AG04449 (cell line): ENCODE measurements around the gene A2ML1.
"Not testable (repeated sequence)": the region's sequence is repeated elsewhere in the genome, so short reads cannot be mapped to it uniquely, and the experiment has no call there.

ENCODE experiments used
- CTCF ChIA-PET: fragments of 350-600 bp; formaldehyde crosslinking; extraction: SDS; loops from one replicate; lab custom pipeline; 2021; ENCODE audit warnings: antibody characterized with exemption; lab: Yijun Ruan, JAX
- POLR2A ChIA-PET: fragments of 400-600, 350-600 bp; formaldehyde crosslinking; extraction: SDS; loops from one replicate; lab custom pipeline; 2020; ENCODE audit warnings: antibody characterized with exemption, inconsistent platforms; lab: Yijun Ruan, JAX
- DNase-seq: peaks from one replicate; pipeline ENCODE4 v3.0.0-alpha.2; 2010; ENCODE audit warnings: low read depth, low spot score
- H3K4me3 ChIP-seq: 2 replicates; pipeline ENCODE4 v1.5.1; 2011; ENCODE audit warnings: low read depth, mild to moderate bottlenecking, control low read depth, low read length
- CTCF ChIP-seq: IDR thresholded peaks from one replicate; pipeline ENCODE4 v1.5.1; 2011; ENCODE audit warnings: mild to moderate bottlenecking, moderate library complexity, low read length, control low read depth, inconsistent platforms; ENCODE audit not compliant: insufficient read depth; ENCODE audit errors: missing control alignments

The A2ML1 gene

GRCh38 chr12:8917031-8917430, 94.6 kb downstream of the A2ML1 start:
- TF ChIP-seq CTCF = no peak
- H3K4me3 ChIP-seq = no peak overlapping the region
- ChIA-PET POLR2A (interaction anchor here (0.6 kb wide), 1 partner anchor 19 kb away, joined by 3 read pairs; no protein-coding TSS in a partner anchor), CTCF (interaction anchor here (1.5 to 2.1 kb wide), 2 partner anchors 27 to 235 kb away, joined by 5 to 10 read pairs; no protein-coding TSS in a partner anchor)
- DNase-seq = no peak

- CTCF ChIA-PET = interaction anchor here (2.1 kb wide), 1 partner anchor 27 kb away, joined by 10 read pairs; no protein-coding TSS in a partner anchor
- POLR2A ChIA-PET = interaction anchor here (0.6 kb wide), 1 partner anchor 19 kb away, joined by 3 read pairs; no protein-coding TSS in a partner anchor
- no peak overlapping the region for H3K4me3 ChIP-seq
- DNase-seq = no peak
- no peak for TF ChIP-seq CTCF
These were observed 95.3 kb downstream of the A2ML1 start for GRCh38 chr12:8917751-8918150.

GRCh38 chr12:8919643-8920042, 97.2 kb downstream of the A2ML1 start:
- CTCF ChIA-PET = interaction anchor here (1.4 kb wide), 1 partner anchor 130 kb away, joined by 3 read pairs; no protein-coding TSS in a partner anchor
- H3K4me3 ChIP-seq, DNase-seq, POLR2A ChIA-PET: not testable (repeated sequence)

GRCh38 chr12:8922544-8922943, 100.1 kb downstream of the A2ML1 start:
- no peak overlapping the region for H3K4me3 ChIP-seq
- no peak for DNase-seq
- TF ChIP-seq CTCF = no peak
- POLR2A ChIA-PET = no interaction called here
- CTCF ChIA-PET = no interaction called here
